Choroid plexus epithelial cell (primary cell): Measurements from ENCODE around the gene BNIP2.

Source experiments
- DNase-seq: peaks from one replicate; pipeline ENCODE4 v3.0.0-alpha.2; 2010; ENCODE audit warnings: low read depth
- H3K4me3 ChIP-seq: 2 replicates; pipeline ENCODE4 v1.5.1; 2011; ENCODE audit warnings: low read depth, mild to moderate bottlenecking, control low read depth, low read length, moderate library complexity
- CTCF ChIP-seq: conservative IDR thresholded peaks from 2 replicates; pipeline ENCODE4 v1.5.1; 2011; ENCODE audit warnings: low read depth, mild to moderate bottlenecking, control low read depth, inconsistent platforms, low read length, moderate library complexity

The BNIP2 gene

GRCh38 chr15:59722037-59722436 is 32.9 kb upstream of the BNIP2 start:
- no peak for TF ChIP-seq CTCF
- no peak overlapping the region for H3K4me3 ChIP-seq
- no peak for DNase-seq

GRCh38 chr15:59721411-59721810 is 32.3 kb upstream of the BNIP2 start:
- no peak for DNase-seq
- TF ChIP-seq CTCF, result no peak
- no peak overlapping the region for H3K4me3 ChIP-seq

- no peak for TF ChIP-seq CTCF
- no peak for DNase-seq
- H3K4me3 ChIP-seq, result no peak overlapping the region
Observed at GRCh38 chr15:59713177-59713576, 24.1 kb upstream of the BNIP2 start.

- no peak overlapping the region for H3K4me3 ChIP-seq
- DNase-seq, result no peak
- no peak for TF ChIP-seq CTCF
Observed at GRCh38 chr15:59711451-59712243, 22.5 kb upstream of the BNIP2 start.

GRCh38 chr15:59707619-59708018 is 18.5 kb upstream of the BNIP2 start:
- H3K4me3 ChIP-seq, result no peak overlapping the region
- no peak for TF ChIP-seq CTCF
- DNase-seq, result no peak

GRCh38 chr15:59703979-59704796 is 15.1 kb upstream of the BNIP2 start:
- H3K4me3 ChIP-seq, result no peak overlapping the region
- peak; percentile 35 for DNase-seq
- no peak for TF ChIP-seq CTCF
